A549 (cell line): ENCODE data around the gene ADGRF5.

Experiments used
- EP300 ChIP-seq, 2 experiments: fragments of >200 bp; sonication (Bioruptor Twin); formaldehyde crosslinking; IDR thresholded peaks; 2 replicates in 1 of 2; 3 replicates in 1 of 2; pipeline ENCODE4 v1.6.1; 2016 to 2017
- KDM1A ChIP-seq: fragments of 200-600 bp; sonication (generic); IDR thresholded peaks from 2 replicates; pipeline ENCODE4 v1.6.1; 2016; ENCODE audit warnings: low read depth, mild to moderate bottlenecking
- TF ChIP-seq, protein P1 (sequence below): fragments of >200 bp; sonication (Bioruptor Twin); formaldehyde crosslinking; IDR thresholded peaks from 3 replicates; pipeline ENCODE4 v1.5.1; 2016
- TF ChIP-seq, protein P2 (sequence below): IDR thresholded peaks from 2 replicates; pipeline ENCODE4 v1.6.1; 2012

DNA sequence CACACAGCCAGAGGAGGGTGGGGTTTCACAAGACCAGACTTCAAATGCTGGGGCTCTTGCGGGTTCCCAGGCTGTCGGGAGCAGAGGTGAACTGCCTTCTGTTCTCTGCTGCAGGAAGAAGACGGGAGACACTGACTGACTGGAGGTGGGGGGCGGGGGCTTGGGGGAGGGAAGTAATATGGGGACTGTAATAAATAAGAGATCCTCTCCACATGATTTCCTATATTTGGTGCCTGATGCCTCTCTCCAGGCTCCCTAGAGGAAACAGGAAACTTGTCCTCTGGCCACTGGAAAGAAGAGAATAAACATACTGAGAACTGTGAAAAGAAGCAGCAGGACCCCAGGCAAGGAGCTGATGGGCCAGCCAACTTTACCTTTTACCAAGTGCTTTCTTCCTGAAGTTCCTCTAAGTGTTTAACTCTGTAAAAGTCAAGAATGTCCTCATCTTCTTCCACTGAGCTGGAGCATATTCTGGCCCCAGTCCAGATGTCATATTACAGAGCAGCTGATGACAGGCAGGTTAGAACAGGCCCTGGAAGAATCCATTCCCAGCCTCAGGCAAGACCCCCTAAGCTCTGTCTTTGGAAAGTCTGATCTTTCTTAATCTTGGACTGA lies 33.2 kb upstream of the ADGRF5 start:
- TF ChIP-seq, protein P1, sequence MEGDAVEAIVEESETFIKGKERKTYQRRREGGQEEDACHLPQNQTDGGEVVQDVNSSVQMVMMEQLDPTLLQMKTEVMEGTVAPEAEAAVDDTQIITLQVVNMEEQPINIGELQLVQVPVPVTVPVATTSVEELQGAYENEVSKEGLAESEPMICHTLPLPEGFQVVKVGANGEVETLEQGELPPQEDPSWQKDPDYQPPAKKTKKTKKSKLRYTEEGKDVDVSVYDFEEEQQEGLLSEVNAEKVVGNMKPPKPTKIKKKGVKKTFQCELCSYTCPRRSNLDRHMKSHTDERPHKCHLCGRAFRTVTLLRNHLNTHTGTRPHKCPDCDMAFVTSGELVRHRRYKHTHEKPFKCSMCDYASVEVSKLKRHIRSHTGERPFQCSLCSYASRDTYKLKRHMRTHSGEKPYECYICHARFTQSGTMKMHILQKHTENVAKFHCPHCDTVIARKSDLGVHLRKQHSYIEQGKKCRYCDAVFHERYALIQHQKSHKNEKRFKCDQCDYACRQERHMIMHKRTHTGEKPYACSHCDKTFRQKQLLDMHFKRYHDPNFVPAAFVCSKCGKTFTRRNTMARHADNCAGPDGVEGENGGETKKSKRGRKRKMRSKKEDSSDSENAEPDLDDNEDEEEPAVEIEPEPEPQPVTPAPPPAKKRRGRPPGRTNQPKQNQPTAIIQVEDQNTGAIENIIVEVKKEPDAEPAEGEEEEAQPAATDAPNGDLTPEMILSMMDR, result no peak
- no peak for TF ChIP-seq EP300 (IDR thresholded peaks at IDR 0.05)
- TF ChIP-seq KDM1A, result no peak
- TF ChIP-seq, protein P2, sequence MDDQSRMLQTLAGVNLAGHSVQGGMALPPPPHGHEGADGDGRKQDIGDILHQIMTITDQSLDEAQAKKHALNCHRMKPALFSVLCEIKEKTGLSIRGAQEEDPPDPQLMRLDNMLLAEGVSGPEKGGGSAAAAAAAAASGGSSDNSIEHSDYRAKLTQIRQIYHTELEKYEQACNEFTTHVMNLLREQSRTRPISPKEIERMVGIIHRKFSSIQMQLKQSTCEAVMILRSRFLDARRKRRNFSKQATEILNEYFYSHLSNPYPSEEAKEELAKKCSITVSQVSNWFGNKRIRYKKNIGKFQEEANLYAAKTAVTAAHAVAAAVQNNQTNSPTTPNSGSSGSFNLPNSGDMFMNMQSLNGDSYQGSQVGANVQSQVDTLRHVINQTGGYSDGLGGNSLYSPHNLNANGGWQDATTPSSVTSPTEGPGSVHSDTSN, result no peak
